Fibroblast of lung (primary cell): ENCODE results near the gene TSPAN18.

Experiments used
- CTCF ChIP-seq, 2 donors: IDR thresholded peaks in 1 of 2; conservative IDR thresholded peaks in 1 of 2; 1 replicate in 1 of 2; 2 replicates in 1 of 2; pipeline ENCODE4 v1.5.1; 2011 to 2012; ENCODE audit warnings: low read length in 2 of 2, control low read depth in 1 of 2, inconsistent platforms in 1 of 2, low read depth in 1 of 2, mild to moderate bottlenecking in 1 of 2
- EZH2 ChIP-seq: IDR thresholded peaks from 2 replicates; pipeline ENCODE4 v1.5.1; 2012; ENCODE audit warnings: low read length, control low read depth, mild to moderate bottlenecking; ENCODE audit errors: missing control alignments

GRCh38 chr11:44960200-44960845, 233.6 kb downstream of the TSPAN18 start:
- TF ChIP-seq CTCF (conservative IDR thresholded peaks at IDR 0.05 in 1 of 2, IDR thresholded peaks at IDR 0.05 in 1 of 2; ENCODE audit: low read depth in 1 of 2, low read length in 2 of 2) (no peak), EZH2 (no peak)
